Natural killer cell treated with Interleukin-12 subunit alpha and Interleukin-12 subunit beta and Interleukin-15 and Interleukin-18, amount 100 ng/mL, for 72 hours (primary cell): ENCODE data around the gene IFNGR1. TPM values are rescaled to one million over a fixed set of nuclear protein-coding genes. Genes with fewer than 3 reads are reported as not detected.
"Not testable (repeated sequence)": the region's sequence is repeated elsewhere in the genome, so short reads cannot be mapped to it uniquely, and the experiment has no call there.

Experiments
- ATAC-seq, 2 donors: fragments of 150-1000 bp; cut with Tn5 transposase in 1 of 2; sonication (Bioruptor Pico), chemical (Tn5 transposase) in 1 of 2; 2 replicates each; pipeline ENCODE4 v1.10.0; 2021
- DNase-seq: peaks from one replicate; pipeline ENCODE4 v3.0.0; 2022; ENCODE audit warnings: low spot score
- H3K27ac Mint-ChIP-seq, 2 donors: 1 replicate in 1 of 2; 2 replicates in 1 of 2; pipeline ENCODE4 v1.8.0; 2022; ENCODE audit warnings: mixed read lengths in 2 of 2, mild to moderate bottlenecking in 1 of 2, moderate library complexity in 1 of 2
- H3K27me3 Mint-ChIP-seq, 2 donors: 1 replicate in 1 of 2; 2 replicates in 1 of 2; pipeline ENCODE4 v1.8.0; 2022; ENCODE audit warnings: mixed read lengths in 2 of 2
- H3K36me3 Mint-ChIP-seq: one replicate; pipeline ENCODE4 v1.8.0; 2022; ENCODE audit warnings: mixed read lengths
- H3K4me1 Mint-ChIP-seq, 2 donors: 1 replicate in 1 of 2; 2 replicates in 1 of 2; pipeline ENCODE4 v1.8.0; 2022; ENCODE audit warnings: low read depth in 2 of 2, mixed read lengths in 2 of 2, mild to moderate bottlenecking in 1 of 2
- H3K4me3 Mint-ChIP-seq: one replicate; pipeline ENCODE4 v1.8.0; 2022; ENCODE audit warnings: mixed read lengths
- H3K9me3 Mint-ChIP-seq: 2 replicates; pipeline ENCODE4 v1.8.0; 2022; ENCODE audit warnings: mixed read lengths
- total RNA-seq, 2 donors: library from RNA; stranded (reverse); gene quantifications; one replicate each; pipeline ENCODE4 v1.2.3, GENCODE V29; 2022

The IFNGR1 gene
- total RNA-seq, 2 donors from 2014 or later, result 19.8 to 31.9 TPM

DNA sequence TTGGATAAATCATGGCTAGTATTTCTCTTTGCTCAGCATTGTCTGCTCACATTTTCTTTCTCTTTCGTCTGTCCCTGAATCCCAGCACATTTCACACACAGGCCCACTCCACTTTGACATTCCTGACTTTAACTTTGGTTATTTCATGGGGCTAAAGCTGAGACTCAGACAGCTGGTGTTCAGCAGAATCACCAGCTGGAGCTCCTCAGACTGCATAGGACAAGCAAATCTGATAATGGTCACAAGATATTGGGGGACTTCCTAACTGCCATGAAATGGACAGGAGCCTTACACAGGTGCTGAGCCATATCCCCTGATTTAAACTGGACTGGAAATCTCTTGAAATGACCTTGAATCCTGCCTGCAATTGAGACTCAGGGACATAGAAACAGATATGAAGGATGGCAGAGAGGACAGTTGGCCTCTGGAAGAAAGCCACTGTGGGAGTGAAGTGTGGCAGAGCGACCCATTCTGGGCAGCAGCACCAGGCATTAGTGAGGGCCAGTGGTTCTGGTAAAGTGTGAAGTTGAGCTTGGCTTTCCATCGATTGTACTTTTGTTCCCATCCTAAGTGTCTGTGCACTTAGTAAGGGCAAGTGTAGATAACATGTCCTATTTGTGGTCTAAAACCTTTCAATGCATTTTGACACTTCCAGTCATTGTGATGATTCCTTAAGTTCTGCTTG lies 10.0 kb upstream of the IFNGR1 start:
- H3K4me1 Mint-ChIP-seq, result peaks cover 59 to 76% of the 10 kb centered on the region in 2 donors

DNA sequence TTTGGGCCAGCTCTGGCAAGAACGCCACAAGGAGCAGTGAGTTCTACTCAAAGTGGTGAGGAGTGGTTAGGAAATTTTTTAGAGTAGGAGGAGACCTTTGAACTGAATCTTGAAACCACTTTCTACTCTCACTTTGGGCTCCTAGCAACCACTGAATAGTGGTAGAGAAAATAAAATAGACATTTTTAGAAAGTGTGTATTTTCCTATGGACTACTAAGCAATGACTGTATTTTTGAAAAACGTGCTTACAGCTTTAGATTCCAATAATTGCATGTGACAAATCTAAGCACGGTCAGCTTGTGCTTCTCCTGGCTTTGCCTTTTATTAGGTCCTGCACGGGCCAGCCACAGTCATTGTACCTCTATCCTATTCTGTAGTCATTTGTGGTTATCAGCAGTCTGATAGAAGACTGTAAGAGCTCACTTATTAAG lies 8.7 kb upstream of the IFNGR1 start:
- ATAC-seq, result no peak
- Mint-ChIP-seq H3K36me3 (no peaks in the 10 kb centered on the region), H3K4me3 (no peak overlapping the region), H3K27me3 (no peaks in the 10 kb centered on the region), H3K9me3 (no peaks in the 10 kb centered on the region), H3K4me1 (peaks cover 59 to 73% of the 10 kb centered on the region in 2 donors), H3K27ac (no peak overlapping the region)
- no peak for DNase-seq

More for the DNA sequence above, 10.0 kb upstream of the IFNGR1 start:
- ATAC-seq, result no peak
- peak overlapping the region; percentile 4 for H3K4me3 Mint-ChIP-seq
- no peaks in the 10 kb centered on the region for H3K9me3 Mint-ChIP-seq
- H3K27ac Mint-ChIP-seq, result no peak overlapping the region
- no peak for DNase-seq
- H3K27me3 Mint-ChIP-seq, result no peaks in the 10 kb centered on the region
- no peaks in the 10 kb centered on the region for H3K36me3 Mint-ChIP-seq

DNA sequence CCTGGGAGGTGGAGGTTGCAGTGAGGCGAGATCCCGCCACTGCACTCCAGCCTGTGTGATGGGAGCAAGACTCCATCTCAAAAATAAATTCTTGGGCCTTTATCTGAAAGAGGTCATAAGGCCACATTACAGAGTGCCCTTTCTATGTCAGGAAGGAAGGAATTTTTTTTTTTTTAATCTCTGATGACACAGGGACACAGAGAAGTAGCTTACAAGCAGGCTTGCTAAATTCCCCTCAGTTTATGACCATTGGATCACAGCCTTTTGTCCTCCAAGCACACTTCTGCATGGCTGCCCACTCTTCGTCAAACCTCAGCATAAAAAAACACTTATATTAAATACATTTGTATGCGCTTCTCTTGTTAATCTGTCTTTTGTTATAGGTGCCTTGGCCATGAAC lies 7.5 kb upstream of the IFNGR1 start:
- H3K4me1 Mint-ChIP-seq, result peaks cover 52 to 61% of the 10 kb centered on the region in 2 donors
- H3K27ac Mint-ChIP-seq, result no peak overlapping the region
- no peak overlapping the region for H3K4me3 Mint-ChIP-seq
- H3K36me3 Mint-ChIP-seq, result no peaks in the 10 kb centered on the region
- no peaks in the 10 kb centered on the region for H3K27me3 Mint-ChIP-seq
- no peaks in the 10 kb centered on the region for H3K9me3 Mint-ChIP-seq
- DNase-seq, result no peak
- no peak for ATAC-seq

DNA sequence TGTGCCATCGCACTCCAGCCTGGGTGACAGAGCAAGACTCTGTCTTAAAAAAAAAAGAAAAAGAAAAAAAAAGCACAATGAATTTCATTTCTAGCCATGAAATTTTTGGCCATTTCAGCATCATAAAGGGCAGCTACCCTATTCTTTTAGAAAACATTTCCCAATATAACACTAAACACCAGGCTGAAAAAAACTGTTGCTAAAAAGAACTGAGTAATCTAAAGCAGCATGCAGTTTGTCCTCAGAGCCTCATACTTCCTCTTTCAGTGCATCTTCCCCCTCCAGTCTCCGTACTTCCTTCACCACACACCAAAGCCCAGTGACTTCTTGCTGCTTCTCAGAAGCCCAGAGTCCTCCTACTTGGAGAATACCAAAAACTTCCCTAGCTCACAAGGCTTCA lies 5.6 kb upstream of the IFNGR1 start:
- H3K9me3 Mint-ChIP-seq, result no peaks in the 10 kb centered on the region
- H3K27ac Mint-ChIP-seq, result peak overlapping the region; percentile 6 to 61
- H3K4me3 Mint-ChIP-seq, result peak overlapping the region; percentile 36
- H3K36me3 Mint-ChIP-seq, result no peaks in the 10 kb centered on the region
- peaks cover 0 to 2% of the 10 kb centered on the region in 2 donors for H3K27me3 Mint-ChIP-seq
- no peak for DNase-seq
- peaks cover 45 to 54% of the 10 kb centered on the region in 2 donors for H3K4me1 Mint-ChIP-seq
- peak; percentile 74 to 79 for ATAC-seq

DNA sequence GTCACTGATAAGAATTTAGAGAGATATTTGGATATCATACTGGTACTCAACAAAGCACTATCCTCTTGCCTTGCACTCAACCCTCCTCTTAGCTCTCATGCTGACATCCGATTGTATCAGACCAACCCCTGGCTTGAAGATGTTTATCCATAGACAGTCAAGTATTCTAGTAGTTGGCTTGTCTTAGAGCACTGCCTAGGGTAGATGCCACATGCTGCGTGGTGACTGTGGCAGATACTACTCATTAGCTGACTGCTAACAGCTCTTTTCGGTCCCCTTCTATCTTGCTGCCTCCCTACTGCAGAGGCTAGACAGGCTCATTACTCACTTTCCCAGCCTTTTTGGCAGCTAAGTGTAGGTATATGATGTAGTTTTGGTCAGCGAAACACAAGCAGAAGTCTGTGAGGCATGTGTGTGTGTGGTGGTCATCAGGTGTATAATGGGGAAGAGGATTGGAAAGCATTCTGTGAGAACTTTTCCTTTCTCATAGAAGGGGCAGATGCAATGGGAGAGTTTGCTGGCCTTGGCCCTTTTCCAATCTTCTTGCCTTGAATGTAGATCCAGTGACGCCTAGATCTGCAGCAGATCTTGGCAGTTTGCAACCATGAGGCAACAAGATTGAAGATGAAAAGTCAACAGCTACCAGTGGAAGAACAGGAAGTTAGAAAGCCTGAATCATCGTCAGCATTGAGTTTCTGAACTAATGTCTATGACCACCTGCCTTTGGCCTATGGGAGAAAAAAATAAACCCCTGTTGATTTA lies 4.4 kb upstream of the IFNGR1 start:
- ATAC-seq (no peak), DNase-seq (no peak)
- H3K4me3 Mint-ChIP-seq, result peak overlapping the region; percentile 18

DNA sequence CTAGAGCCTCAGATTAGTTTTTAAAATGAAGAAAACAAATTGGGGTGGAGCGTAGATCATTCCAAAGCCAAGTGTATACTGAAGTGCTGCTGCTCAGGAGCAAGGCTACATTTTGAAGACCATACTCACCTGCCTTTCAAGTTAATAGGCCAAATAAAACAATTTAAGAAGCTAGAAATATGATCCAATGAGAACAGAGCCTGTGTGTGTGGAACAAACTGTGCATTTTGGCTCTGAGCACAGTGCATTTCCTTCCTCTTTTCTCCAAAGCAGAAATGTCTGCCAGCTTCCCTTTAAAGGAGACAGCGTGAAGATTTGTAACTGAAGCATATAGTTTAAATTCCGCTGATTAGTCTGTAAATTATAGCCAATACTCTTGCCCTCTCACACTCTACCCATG lies 3.2 kb upstream of the IFNGR1 start:
- Mint-ChIP-seq H3K4me3 (no peak overlapping the region), H3K36me3 (peaks cover 10% of the 10 kb centered on the region), H3K9me3 (no peaks in the 10 kb centered on the region), H3K4me1 (peaks cover 43 to 52% of the 10 kb centered on the region in 2 donors), H3K27ac (no peak overlapping the region), H3K27me3 (peaks cover 0 to 2% of the 10 kb centered on the region in 2 donors)
- DNase-seq (no peak), ATAC-seq (no peak)

More for the DNA sequence above, 4.4 kb upstream of the IFNGR1 start:
- no peaks in the 10 kb centered on the region for H3K9me3 Mint-ChIP-seq
- H3K4me1 Mint-ChIP-seq, result peaks cover 41 to 51% of the 10 kb centered on the region in 2 donors
- H3K27ac Mint-ChIP-seq, result peak overlapping the region; percentile 6 to 61
- peaks cover 0 to 2% of the 10 kb centered on the region in 2 donors for H3K27me3 Mint-ChIP-seq
- peaks cover 4% of the 10 kb centered on the region for H3K36me3 Mint-ChIP-seq

DNA sequence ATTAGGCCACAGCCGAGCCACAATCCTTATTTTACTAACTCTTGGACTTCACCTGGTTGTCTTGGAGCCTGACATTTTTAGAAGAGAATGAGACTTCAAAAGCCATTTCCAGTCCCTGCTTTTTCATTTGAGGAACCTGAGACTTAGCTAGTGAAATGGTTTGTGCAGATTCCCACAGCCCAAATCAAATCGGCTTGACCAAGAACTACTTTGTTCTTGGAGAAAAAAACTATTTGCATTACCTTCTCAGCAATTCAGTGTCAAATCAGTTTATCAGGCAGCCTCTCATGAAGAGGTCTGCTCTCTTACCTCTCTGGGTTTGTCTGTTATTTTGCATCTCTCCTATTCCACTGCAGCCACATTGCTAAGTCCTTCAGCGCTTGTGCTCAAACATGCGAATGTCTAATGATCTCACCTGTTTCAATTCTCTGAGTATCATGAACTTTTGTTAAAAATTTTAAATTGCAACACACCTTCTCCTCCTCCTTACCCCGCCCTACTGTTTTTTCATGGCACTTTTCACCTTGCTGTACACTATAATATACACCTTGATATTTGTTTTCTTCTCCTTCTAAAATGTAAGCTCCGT lies 573 bp upstream of the IFNGR1 start:
- Mint-ChIP-seq H3K4me3 (peak overlapping the region; percentile 100), H3K27ac (peak overlapping the region; percentile 97 to 99), H3K9me3 (no peaks in the 10 kb centered on the region), H3K4me1 (peaks cover 52 to 58% of the 10 kb centered on the region in 2 donors), H3K27me3 (peaks cover 0 to 2% of the 10 kb centered on the region in 2 donors), H3K36me3 (peaks cover 10% of the 10 kb centered on the region)
- DNase-seq, result no peak
- ATAC-seq, result no peak

DNA sequence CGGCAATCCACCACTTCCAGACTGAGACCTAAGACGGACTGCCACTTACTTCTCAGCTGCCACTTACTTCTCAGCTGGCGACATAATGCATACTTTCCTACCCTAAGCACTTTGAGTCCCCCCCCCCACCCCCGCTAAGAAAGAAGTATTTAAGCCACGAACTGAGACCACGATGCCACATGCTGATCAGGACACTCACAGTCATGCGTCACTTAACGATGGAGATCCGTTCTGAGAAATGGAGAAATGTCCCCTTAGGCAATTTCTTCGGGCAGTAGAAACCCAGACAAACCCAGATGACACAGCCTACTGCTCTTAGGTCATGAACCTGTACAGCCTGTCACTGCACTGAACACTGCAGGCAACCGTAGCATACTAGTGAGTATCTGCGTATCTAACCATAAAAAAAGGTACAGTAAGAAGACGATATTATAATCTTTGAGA lies 690 bp downstream of the IFNGR1 start:
- ATAC-seq, result peak; percentile 88

DNA sequence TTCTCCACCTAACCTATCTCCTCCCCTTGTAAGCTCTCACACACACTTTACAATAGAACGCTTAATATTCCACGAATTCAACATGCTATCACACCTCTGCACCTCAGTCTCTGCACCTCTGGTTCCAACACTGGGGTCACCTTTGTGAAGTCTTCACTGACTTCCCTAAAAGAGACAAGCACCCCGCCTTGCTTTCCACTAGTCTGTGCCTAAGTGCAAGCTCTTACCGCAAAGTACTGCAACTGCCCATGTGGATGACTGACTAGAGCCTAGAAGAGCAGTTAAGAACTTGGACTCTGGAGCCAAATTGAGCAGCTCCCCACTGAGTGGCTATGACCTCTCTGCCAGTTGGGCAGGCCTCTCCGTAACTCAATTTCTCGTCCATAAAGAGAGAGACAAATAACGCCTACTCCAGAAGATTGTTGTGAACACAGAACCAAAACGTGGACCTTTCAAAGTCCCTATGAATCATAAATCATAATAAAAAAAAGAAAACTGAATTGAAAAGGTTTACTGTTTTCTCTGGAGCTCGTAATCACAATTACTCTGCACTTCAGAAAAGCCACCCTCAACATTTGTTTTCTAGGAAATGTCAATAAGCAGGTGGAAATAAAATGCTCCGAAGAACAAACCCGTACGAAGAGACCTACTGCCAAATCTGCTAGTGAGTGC lies 1.2 kb downstream of the IFNGR1 start:
- Mint-ChIP-seq H3K27ac (peak overlapping the region; percentile 97 to 99), H3K36me3 (peaks cover 14% of the 10 kb centered on the region), H3K9me3 (no peaks in the 10 kb centered on the region), H3K4me1 (peaks cover 53 to 64% of the 10 kb centered on the region in 2 donors), H3K27me3 (peaks cover 0 to 2% of the 10 kb centered on the region in 2 donors), H3K4me3 (peak overlapping the region; percentile 100)
- no peak for DNase-seq
- no peak for ATAC-seq

More for the DNA sequence above, 690 bp downstream of the IFNGR1 start:
- Mint-ChIP-seq H3K27me3 (peaks cover 0 to 2% of the 10 kb centered on the region in 2 donors), H3K27ac (peak overlapping the region; percentile 97 to 99), H3K4me1 (peaks cover 52 to 61% of the 10 kb centered on the region in 2 donors), H3K36me3 (peaks cover 10% of the 10 kb centered on the region), H3K4me3 (peak overlapping the region; percentile 100), H3K9me3 (no peaks in the 10 kb centered on the region)
- DNase-seq, result peak; percentile 67

DNA sequence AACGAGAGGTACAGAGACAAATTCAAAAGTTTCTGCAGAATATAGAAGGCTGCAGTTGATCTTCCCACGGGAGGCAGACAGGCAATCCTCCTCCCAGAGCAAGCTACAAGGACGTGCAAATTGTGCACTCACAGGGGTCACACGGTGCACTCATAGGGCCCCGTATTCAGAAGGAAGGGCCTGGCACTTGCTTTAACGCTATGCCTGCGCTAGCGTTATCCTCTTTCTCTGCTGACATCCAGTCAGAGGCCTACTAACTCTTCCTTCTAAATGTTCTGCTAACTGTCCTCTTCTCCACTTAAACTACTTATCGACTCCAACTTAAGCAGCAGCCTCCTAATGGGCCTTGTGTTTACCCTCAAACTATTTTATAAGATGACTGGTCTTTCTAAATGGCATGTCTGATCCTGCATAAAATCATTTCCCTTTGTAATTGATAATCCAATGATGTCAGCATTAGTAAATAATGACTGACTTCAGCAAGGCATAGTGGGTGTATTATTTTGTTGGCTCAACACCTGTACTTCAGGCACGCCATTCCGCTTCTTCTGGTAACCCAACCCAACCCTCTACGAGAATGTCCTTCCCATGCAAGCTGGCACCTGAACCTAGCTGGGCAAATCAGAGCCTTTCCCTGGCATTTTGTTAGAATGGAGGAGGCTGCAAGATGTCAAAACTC lies 2.2 kb downstream of the IFNGR1 start:
- Mint-ChIP-seq H3K9me3 (no peaks in the 10 kb centered on the region), H3K4me3 (peak overlapping the region; percentile 100), H3K27me3 (peaks cover 0 to 2% of the 10 kb centered on the region in 2 donors), H3K4me1 (peaks cover 57 to 71% of the 10 kb centered on the region in 2 donors), H3K27ac (peak overlapping the region; percentile 97 to 99), H3K36me3 (peaks cover 14% of the 10 kb centered on the region)
- ATAC-seq, result no peak
- no peak for DNase-seq

DNA sequence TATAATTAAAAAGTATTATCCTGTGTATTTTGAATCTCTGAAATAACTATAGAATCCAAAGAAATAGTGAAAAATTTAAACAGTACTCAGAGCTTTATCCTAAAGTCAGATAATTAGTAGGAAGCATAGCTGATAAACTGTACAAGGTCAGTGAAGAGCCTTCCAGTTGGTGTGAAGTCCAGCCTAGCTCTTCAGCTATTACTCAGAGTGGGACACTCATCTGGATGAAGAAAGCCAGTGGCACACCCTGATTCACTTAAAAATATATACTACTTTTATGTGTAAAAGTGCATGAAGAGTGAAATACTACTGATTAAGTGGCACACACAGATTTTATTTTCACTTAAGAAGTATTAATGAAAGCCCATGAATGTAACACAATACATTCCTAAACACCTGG lies 3.1 kb downstream of the IFNGR1 start:
- no peak for DNase-seq
- ATAC-seq, result no peak
- peaks cover 14% of the 10 kb centered on the region for H3K36me3 Mint-ChIP-seq
- peak overlapping the region in 1 of 2 donors; percentile 97 for H3K27ac Mint-ChIP-seq
- H3K9me3 Mint-ChIP-seq, result no peaks in the 10 kb centered on the region
- H3K4me3 Mint-ChIP-seq, result peak overlapping the region; percentile 100
- H3K27me3 Mint-ChIP-seq, result peaks cover 0 to 2% of the 10 kb centered on the region in 2 donors
- peaks cover 63 to 79% of the 10 kb centered on the region in 2 donors for H3K4me1 Mint-ChIP-seq

DNA sequence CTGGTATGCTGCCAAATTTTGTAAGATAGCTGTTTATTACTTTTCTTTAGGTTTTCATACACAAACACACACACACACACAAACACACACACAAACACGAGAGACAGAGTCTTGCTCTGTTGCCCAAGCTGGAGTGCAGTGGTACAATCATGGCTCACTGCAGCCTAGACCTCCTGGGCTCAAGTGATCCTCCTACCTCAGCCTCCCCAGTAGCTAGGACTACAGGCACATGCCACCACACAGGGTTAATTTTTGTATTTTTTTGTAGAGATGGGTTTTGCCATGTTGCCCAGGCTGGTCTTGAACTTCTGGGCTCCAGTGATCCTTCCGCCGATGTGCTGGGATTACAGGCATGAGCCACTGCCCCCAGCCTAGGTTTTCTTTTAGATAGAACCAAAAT lies 3.6 kb downstream of the IFNGR1 start:
- H3K36me3 Mint-ChIP-seq, result peaks cover 14% of the 10 kb centered on the region
- not testable (repeated sequence) for H3K27me3 Mint-ChIP-seq

DNA sequence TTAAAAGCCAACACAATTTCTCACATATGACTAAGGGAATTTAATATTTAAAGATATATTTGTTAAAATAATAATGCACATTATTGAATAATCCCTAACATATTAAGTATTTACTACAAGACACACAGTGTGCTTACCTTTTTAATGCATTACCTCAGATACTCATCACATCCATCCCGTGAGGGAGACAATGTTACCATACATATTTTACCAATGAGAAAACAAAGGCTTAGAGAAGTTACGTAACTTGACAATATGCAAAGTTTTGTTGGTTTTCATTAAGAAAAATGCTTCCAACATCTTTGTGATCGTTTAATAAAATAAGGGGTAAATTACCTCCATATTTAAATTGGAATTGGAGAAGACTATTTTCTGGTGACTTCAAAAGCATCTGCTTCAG lies 4.3 kb downstream of the IFNGR1 start:
- DNase-seq (no peak), ATAC-seq (no peak)
- H3K4me3 Mint-ChIP-seq, result no peak overlapping the region
- peaks cover 60 to 76% of the 10 kb centered on the region in 2 donors for H3K4me1 Mint-ChIP-seq
- peaks cover 15% of the 10 kb centered on the region for H3K36me3 Mint-ChIP-seq
- no peak overlapping the region for H3K27ac Mint-ChIP-seq
- no peaks in the 10 kb centered on the region for H3K9me3 Mint-ChIP-seq
- H3K27me3 Mint-ChIP-seq, result no peaks in the 10 kb centered on the region

More for the DNA sequence above, 3.6 kb downstream of the IFNGR1 start:
- peaks cover 63 to 81% of the 10 kb centered on the region in 2 donors for H3K4me1 Mint-ChIP-seq
- not testable (repeated sequence) for H3K4me3 Mint-ChIP-seq, ATAC-seq, H3K27ac Mint-ChIP-seq, DNase-seq, H3K9me3 Mint-ChIP-seq
